Kidney (tissue), 14 donors: ENCODE measurements around the gene PCSK5. TPM values are rescaled to one million over a fixed set of nuclear protein-coding genes. Genes with fewer than 3 reads are reported as not detected.

Source experiments
- DNase-seq, 5 donors: peaks; one replicate each; pipeline ENCODE4 v3.0.0-alpha.2; 2013 to 2020
- FAIRE-seq: peaks from 2 replicates; lab custom pipeline; 2012; peaks lifted over from hg19 to GRCh38; lab: Jason Lieb, UNC
- H3K27ac ChIP-seq, 2 donors: one replicate each; pipeline ENCODE4 v1.7.0; 2013; ENCODE audit warnings: low read depth in 2 of 2, low read length in 2 of 2, inconsistent platforms in 1 of 2
- H3K27me3 ChIP-seq: one replicate; pipeline ENCODE4 v1.7.1; 2013; ENCODE audit warnings: low read length, inconsistent platforms; ENCODE audit not compliant: control insufficient read depth, insufficient read depth
- H3K36me3 ChIP-seq, 3 donors: one replicate each; pipeline versions ENCODE4 v1.7.0 to v1.7.1; 2013; ENCODE audit warnings: low read length in 3 of 3, control low read depth in 1 of 3, inconsistent platforms in 1 of 3; ENCODE audit not compliant: insufficient read depth in 3 of 3, control insufficient read depth in 2 of 3
- H3K4me1 ChIP-seq, 3 donors: one replicate each; pipeline versions ENCODE4 v1.7.0 to v1.7.1; 2013; ENCODE audit warnings: low read length in 3 of 3, inconsistent platforms in 1 of 3, low read depth in 1 of 3; ENCODE audit not compliant: control insufficient read depth in 2 of 3, insufficient read depth in 2 of 3
- H3K4me3 ChIP-seq, 3 donors: one replicate each; pipeline versions ENCODE4 v1.7.0 to v1.8.1; 2013; ENCODE audit warnings: low read length in 3 of 3, control low read depth in 1 of 3, inconsistent platforms in 1 of 3
- H3K9ac ChIP-seq, 3 donors: one replicate each; pipeline versions ENCODE4 v1.7.0 to v1.7.1; 2013; ENCODE audit warnings: low read length in 3 of 3, control low read depth in 1 of 3, inconsistent platforms in 1 of 3
- H3K9me3 ChIP-seq, 3 donors: one replicate each; pipeline versions ENCODE4 v1.7.0 to v1.7.1; 2013; ENCODE audit warnings: low read length in 3 of 3, control low read depth in 1 of 3, inconsistent platforms in 1 of 3; ENCODE audit not compliant: control insufficient read depth in 2 of 3, insufficient read depth in 1 of 3
- intact Hi-C: fragments of 100-400 bp; cut with DNase I; formaldehyde crosslinking; loops from one replicate; pipeline ENCODE4 v1.11.1; 2022
- polyA plus RNA-seq: library from polyadenylated mRNA; stranded (reverse); fragments of 350-450 nt; fragmentation: Illumina TruSeq; extraction: RNeasy Lipid Tissue Mini Kit (QIAGEN cat#74804); gene quantifications from one replicate; pipeline ENCODE4 v1.2.3, GENCODE V29; 2014; ENCODE audit warnings: low read depth, low replicate concordance; ENCODE audit not compliant: insufficient read depth
- total RNA-seq: library from RNA; stranded (reverse); fragmentation: NEBNext Ultra II Directional; extraction: Animal tissue kit (Norgen Biotek cat#: 25700); gene quantifications from one replicate; pipeline ENCODE4 v1.2.1, GENCODE V29; 2021
- TF ChIP-seq, protein P1 (sequence below): IDR thresholded peaks from 3 replicates; pipeline ENCODE4 v1.5.1; 2012; ENCODE audit warnings: mild to moderate bottlenecking, moderate library complexity, borderline replicate concordance; ENCODE audit not compliant: insufficient read depth; ENCODE audit errors: extremely low read depth
- donor health status: control.
- donor health status: control.
- donor health status: control.
- donor health status: control.
- donor health status: control.
- donor health status: DM: yes; HTN: yes; CAD: no.
- donor health status: Normal renal cell carcinoma (clear cell type).

Gene PCSK5
- total and polyA plus RNA-seq, 2 donors from 2014 or later = 1.6 to 14.7 TPM

DNA sequence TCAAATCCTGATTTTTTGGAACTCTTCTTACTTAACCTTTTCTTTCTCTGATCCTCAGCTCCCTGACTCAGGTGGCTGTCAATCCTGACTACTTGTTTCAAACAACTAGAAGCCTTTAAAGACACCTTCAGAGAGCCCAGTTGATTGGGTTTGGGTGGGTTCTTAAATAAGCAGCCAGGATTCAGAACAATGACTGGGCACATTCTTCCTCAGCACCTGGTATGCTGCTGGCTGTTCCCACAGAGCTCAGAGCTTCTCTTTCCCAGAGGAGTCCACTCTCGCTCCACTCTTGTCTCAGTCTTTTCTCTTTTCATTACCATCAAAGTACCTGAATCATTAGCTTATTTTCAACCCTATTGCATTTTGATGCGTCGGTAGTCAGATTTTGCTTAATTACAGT lies 22.5 kb downstream of the PCSK5 start:
- DNase-seq = no peak
- no peak overlapping the region for H3K9ac ChIP-seq
- no peak for FAIRE-seq
- TF ChIP-seq, protein P1, sequence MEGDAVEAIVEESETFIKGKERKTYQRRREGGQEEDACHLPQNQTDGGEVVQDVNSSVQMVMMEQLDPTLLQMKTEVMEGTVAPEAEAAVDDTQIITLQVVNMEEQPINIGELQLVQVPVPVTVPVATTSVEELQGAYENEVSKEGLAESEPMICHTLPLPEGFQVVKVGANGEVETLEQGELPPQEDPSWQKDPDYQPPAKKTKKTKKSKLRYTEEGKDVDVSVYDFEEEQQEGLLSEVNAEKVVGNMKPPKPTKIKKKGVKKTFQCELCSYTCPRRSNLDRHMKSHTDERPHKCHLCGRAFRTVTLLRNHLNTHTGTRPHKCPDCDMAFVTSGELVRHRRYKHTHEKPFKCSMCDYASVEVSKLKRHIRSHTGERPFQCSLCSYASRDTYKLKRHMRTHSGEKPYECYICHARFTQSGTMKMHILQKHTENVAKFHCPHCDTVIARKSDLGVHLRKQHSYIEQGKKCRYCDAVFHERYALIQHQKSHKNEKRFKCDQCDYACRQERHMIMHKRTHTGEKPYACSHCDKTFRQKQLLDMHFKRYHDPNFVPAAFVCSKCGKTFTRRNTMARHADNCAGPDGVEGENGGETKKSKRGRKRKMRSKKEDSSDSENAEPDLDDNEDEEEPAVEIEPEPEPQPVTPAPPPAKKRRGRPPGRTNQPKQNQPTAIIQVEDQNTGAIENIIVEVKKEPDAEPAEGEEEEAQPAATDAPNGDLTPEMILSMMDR = no peak
- no peaks in the 10 kb centered on the region for H3K36me3 ChIP-seq
- peaks cover 0 to 4% (median 4%) of the 10 kb centered on the region in 3 donors for H3K4me1 ChIP-seq
- no peak overlapping the region for H3K4me3 ChIP-seq
- H3K9me3 ChIP-seq = no peaks in the 10 kb centered on the region
- H3K27me3 ChIP-seq = no peaks in the 10 kb centered on the region
- intact Hi-C loops = no loop called here
- H3K27ac ChIP-seq = no peak overlapping the region

DNA sequence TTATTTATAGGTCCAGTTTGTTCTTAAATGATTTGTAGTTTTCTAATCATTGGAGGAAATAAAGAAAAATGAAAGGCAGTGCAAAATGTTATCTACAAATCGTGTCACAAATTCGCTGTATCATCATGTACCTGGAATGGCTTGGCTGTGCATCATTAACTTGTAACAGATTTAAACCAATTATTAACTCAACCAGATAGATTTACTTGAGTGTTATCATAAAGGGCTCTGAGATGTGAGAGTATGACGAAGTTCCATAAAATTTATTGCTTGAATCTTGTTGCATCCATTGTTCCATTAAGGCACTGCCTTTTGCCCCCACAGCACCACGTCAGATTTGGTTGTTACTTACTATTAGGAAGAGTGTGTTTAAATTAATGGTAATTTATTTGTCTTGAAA lies 23.5 kb downstream of the PCSK5 start:
- H3K9ac ChIP-seq = no peak overlapping the region
- DNase-seq (peak in 2 of 5 donors; percentile 29 to 47), FAIRE-seq (no peak)
- H3K27ac ChIP-seq = no peak overlapping the region
- intact Hi-C loops = no loop called here
- H3K4me1 ChIP-seq = peaks cover 0 to 4% (median 4%) of the 10 kb centered on the region in 3 donors
- no peaks in the 10 kb centered on the region for H3K27me3 ChIP-seq
- H3K4me3 ChIP-seq = no peak overlapping the region
- H3K9me3 ChIP-seq = no peaks in the 10 kb centered on the region
- H3K36me3 ChIP-seq = no peaks in the 10 kb centered on the region
- TF ChIP-seq, protein P1 = no peak

DNA sequence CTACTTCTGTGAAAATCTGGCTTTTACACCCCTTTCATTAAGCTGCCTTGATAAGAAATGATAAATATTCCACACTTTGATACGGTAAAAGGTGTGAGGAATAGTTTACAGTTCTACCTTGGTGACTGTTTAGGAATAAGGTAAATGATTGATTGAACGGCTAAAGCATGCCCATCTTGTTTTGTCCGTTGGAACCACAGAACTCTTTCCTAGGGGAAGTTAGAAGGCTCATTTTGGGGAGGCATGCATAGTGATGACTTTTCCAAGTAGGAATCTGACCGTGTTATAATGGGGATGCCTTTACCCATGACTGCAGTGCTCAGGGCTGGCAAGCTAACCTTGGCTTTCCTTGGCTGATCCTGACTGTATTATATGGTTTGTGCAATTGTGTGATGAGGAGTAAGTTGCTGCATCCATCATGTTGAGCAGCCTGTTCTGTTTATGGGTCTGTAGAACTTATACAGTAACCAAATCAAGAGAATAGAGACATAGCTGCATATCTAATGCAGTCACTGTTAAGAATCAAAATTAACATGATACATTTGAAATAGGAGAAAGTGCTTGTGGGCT lies 24.5 kb downstream of the PCSK5 start:
- no peak overlapping the region for H3K9ac ChIP-seq
- H3K4me3 ChIP-seq = no peak overlapping the region
- peaks cover 0 to 4% (median 4%) of the 10 kb centered on the region in 3 donors for H3K4me1 ChIP-seq
- no peak overlapping the region for H3K27ac ChIP-seq
- DNase-seq (peak in 1 of 5 donors; percentile 14), FAIRE-seq (no peak)
- no peaks in the 10 kb centered on the region for H3K36me3 ChIP-seq
- TF ChIP-seq, protein P1 = no peak
- H3K27me3 ChIP-seq = no peaks in the 10 kb centered on the region
- intact Hi-C loops = no loop called here
- H3K9me3 ChIP-seq = no peaks in the 10 kb centered on the region

DNA sequence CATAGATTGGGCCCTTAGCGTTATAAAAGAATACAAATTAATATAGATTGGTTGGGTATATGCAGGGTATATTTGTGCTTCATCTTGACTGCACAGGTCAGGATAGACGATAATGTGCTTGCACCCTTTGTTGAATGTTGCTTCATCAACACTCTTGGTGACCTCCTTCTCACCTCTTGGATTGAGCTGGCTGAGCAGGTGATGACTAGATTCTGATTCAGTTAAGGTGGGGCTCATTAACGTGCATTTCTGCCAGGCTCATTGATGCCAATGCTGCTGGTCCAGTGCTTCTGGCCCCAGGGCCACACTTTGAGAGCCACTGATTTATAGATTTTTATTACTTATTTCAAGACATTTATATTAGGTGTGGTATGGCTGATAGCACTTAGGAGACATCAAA lies 27.7 kb downstream of the PCSK5 start:
- TF ChIP-seq, protein P1 = no peak
- no peak overlapping the region for H3K27ac ChIP-seq
- no peak overlapping the region for H3K9ac ChIP-seq

More for the DNA sequence above, 27.7 kb downstream of the PCSK5 start:
- Histone ChIP-seq H3K9me3 (no peaks in the 10 kb centered on the region), H3K27me3 (no peaks in the 10 kb centered on the region), H3K4me3 (no peak overlapping the region), H3K4me1 (peaks cover 0 to 4% (median 4%) of the 10 kb centered on the region in 3 donors), H3K36me3 (no peaks in the 10 kb centered on the region)
- FAIRE-seq = no peak
- intact Hi-C loops = no loop called here
- DNase-seq = no peak
